Lung (tissue), 12 donors: ENCODE data around the gene SDK1. TPM values are rescaled to one million over a fixed set of nuclear protein-coding genes. Genes with fewer than 3 reads are reported as not detected.
"Not testable (repeated sequence)": the region's sequence is repeated elsewhere in the genome, so short reads cannot be mapped to it uniquely, and the experiment has no call there.

Source experiments
- ATAC-seq: fragments of 200-7000 bp; cut with Tn5 transposase; one replicate; pipeline ENCODE4 v1.9.1; 2020; ENCODE audit warnings: moderate number of reproducible peaks; ENCODE audit not compliant: insufficient read depth, low FRiP score
- DNase-seq, 3 donors: peaks; one replicate each; pipeline ENCODE4 v3.0.0-alpha.2; 2013 to 2017
- H3K27ac ChIP-seq, 2 donors: one replicate each; pipeline ENCODE4 v1.5.1; 2013; ENCODE audit warnings: mild to moderate bottlenecking in 2 of 2, moderate library complexity in 2 of 2, control low read depth in 1 of 2, inconsistent platforms in 1 of 2, low read depth in 1 of 2, low read length in 1 of 2
- H3K27me3 ChIP-seq, 3 donors: one replicate each; pipeline ENCODE4 v1.5.1; 2013; ENCODE audit warnings: low read length in 2 of 3; ENCODE audit not compliant: control insufficient read depth in 3 of 3, insufficient read depth in 3 of 3
- H3K36me3 ChIP-seq, 4 donors: one replicate each; pipeline ENCODE4 v1.5.1; 2013; ENCODE audit warnings: low read length in 4 of 4, mild to moderate bottlenecking in 1 of 4, moderate library complexity in 1 of 4; ENCODE audit not compliant: control insufficient read depth in 4 of 4, insufficient read depth in 4 of 4
- H3K4me1 ChIP-seq, 5 donors: one replicate each; pipeline ENCODE4 v1.5.1; 2013; ENCODE audit warnings: low read length in 5 of 5, mild to moderate bottlenecking in 2 of 5, moderate library complexity in 1 of 5; ENCODE audit not compliant: control insufficient read depth in 5 of 5, insufficient read depth in 5 of 5
- H3K4me3 ChIP-seq: one replicate; pipeline ENCODE4 v1.5.1; 2013; ENCODE audit warnings: mild to moderate bottlenecking, control low read depth, moderate library complexity
- H3K9ac ChIP-seq, 2 donors: one replicate each; pipeline ENCODE4 v1.5.1; 2013; ENCODE audit warnings: low read length in 2 of 2, control low read depth in 1 of 2; ENCODE audit not compliant: insufficient read depth in 1 of 2
- H3K9me3 ChIP-seq, 4 donors: one replicate each; pipeline ENCODE4 v1.5.1; 2013; ENCODE audit warnings: low read length in 3 of 4, mild to moderate bottlenecking in 1 of 4, moderate library complexity in 1 of 4; ENCODE audit not compliant: control insufficient read depth in 4 of 4, insufficient read depth in 3 of 4
- WGBS, 2 donors: extraction: QIAGEN DNeasy Blood & Tissue Kit; methylation state at CpG; one replicate each; pipeline ENCODE4 v1.1.7; 2013; 5-methylcytosine and 5-hydroxymethylcytosine counted together
- polyA plus RNA-seq, 2 donors: library from polyadenylated mRNA; stranded (reverse); fragments of 200-250 nt; gene quantifications; one replicate each; pipeline ENCODE4 v1.2.1, GENCODE V29; 2013
- total RNA-seq, 2 donors: library from RNA; depleted of rRNA in 1 of 2; stranded (reverse); fragments of >200 nt in 1 of 2; gene quantifications; one replicate each; pipeline ENCODE4 v1.2.1, GENCODE V29; 2014 to 2021
- TF ChIP-seq, protein P1 (sequence below): IDR thresholded peaks from 2 replicates; pipeline ENCODE4 v1.5.1; 2012; ENCODE audit warnings: mild to moderate bottlenecking; ENCODE audit errors: control extremely low read depth, extremely low read depth
- donor health status: control.
- donor health status: control.
- donor health status: Bipolar disorder and iron deficiency.
- donor health status: healthy.
- donor health status: DM: yes; HTN: yes; CAD: no.

Gene SDK1
- total and polyA plus RNA-seq, 4 donors: 3.7 to 30.1 (median 12.7) TPM

GRCh38 chr7:3578399-3578798 is 277.3 kb downstream of the SDK1 start:
- no peak overlapping the region for H3K9ac ChIP-seq
- no peaks in the 10 kb centered on the region for H3K27me3 ChIP-seq
- peaks cover 0 to 6% (median 0%) of the 10 kb centered on the region in 5 donors for H3K4me1 ChIP-seq
- H3K4me3 ChIP-seq: no peak overlapping the region
- H3K36me3 ChIP-seq: no peaks in the 10 kb centered on the region
- TF ChIP-seq, protein P1, sequence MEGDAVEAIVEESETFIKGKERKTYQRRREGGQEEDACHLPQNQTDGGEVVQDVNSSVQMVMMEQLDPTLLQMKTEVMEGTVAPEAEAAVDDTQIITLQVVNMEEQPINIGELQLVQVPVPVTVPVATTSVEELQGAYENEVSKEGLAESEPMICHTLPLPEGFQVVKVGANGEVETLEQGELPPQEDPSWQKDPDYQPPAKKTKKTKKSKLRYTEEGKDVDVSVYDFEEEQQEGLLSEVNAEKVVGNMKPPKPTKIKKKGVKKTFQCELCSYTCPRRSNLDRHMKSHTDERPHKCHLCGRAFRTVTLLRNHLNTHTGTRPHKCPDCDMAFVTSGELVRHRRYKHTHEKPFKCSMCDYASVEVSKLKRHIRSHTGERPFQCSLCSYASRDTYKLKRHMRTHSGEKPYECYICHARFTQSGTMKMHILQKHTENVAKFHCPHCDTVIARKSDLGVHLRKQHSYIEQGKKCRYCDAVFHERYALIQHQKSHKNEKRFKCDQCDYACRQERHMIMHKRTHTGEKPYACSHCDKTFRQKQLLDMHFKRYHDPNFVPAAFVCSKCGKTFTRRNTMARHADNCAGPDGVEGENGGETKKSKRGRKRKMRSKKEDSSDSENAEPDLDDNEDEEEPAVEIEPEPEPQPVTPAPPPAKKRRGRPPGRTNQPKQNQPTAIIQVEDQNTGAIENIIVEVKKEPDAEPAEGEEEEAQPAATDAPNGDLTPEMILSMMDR: no peak
- ATAC-seq: no peak
- 88 to 89% methylated on average over 6 of the region's 6 CpGs for WGBS, 2 donors
- H3K9me3 ChIP-seq: peaks cover 0 to 12% (median 4%) of the 10 kb centered on the region in 4 donors
- no peak overlapping the region for H3K27ac ChIP-seq
- DNase-seq: no peak

GRCh38 chr7:3579638-3580219 is 278.7 kb downstream of the SDK1 start:
- no peaks in the 10 kb centered on the region for H3K27me3 ChIP-seq
- H3K4me1 ChIP-seq: peaks cover 0 to 6% (median 0%) of the 10 kb centered on the region in 5 donors
- no peak for ATAC-seq
- peaks cover 0 to 12% (median 4%) of the 10 kb centered on the region in 4 donors for H3K9me3 ChIP-seq
- TF ChIP-seq, protein P1: no peak
- no peak overlapping the region for H3K4me3 ChIP-seq
- no peak overlapping the region for H3K9ac ChIP-seq
- DNase-seq: no peak
- no peak overlapping the region for H3K27ac ChIP-seq
- 89 to 96% methylated on average over 1 of the region's 1 CpG for WGBS, 2 donors
- no peaks in the 10 kb centered on the region for H3K36me3 ChIP-seq

DNA sequence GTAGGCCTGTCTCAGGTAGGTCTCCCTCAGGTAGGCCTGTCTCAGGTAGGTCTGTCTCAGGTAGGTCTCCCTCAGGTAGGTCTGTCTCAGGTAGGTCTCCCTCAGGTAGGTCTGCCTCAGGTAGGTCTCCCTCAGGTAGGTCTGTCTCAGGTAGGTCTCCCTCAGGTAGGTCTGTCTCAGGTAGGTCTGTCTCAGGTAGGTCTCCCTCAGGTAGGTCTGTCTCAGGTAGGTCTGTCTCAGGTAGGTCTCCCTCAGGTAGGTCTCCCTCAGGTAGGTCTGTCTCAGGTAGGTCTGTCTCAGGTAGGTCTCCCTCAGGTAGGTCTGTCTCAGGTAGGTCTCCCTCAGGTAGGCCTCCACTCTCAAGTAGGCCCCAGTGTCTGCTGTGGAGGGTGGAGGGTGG is 281.1 kb downstream of the SDK1 start:
- H3K36me3 ChIP-seq, ATAC-seq, H3K4me1 ChIP-seq: not testable (repeated sequence)

GRCh38 chr7:3585826-3586225 is 284.8 kb downstream of the SDK1 start:
- 79 to 89% methylated on average over 4 of the region's 4 CpGs for WGBS, 2 donors
- Histone ChIP-seq H3K36me3 (no peaks in the 10 kb centered on the region), H3K9ac (no peak overlapping the region), H3K27me3 (no peaks in the 10 kb centered on the region), H3K9me3 (no peaks in the 10 kb centered on the region), H3K4me1 (peaks cover 0 to 6% (median 1%) of the 10 kb centered on the region in 5 donors), H3K4me3 (no peak overlapping the region), H3K27ac (no peak overlapping the region)
- DNase-seq (no peak), ATAC-seq (no peak)
- TF ChIP-seq, protein P1: no peak

More for the DNA sequence above, 281.1 kb downstream of the SDK1 start:
- H3K27ac ChIP-seq, H3K9me3 ChIP-seq, H3K27me3 ChIP-seq, DNase-seq, H3K9ac ChIP-seq, H3K4me3 ChIP-seq: not testable (repeated sequence)
